ENCODE measurements around the gene GMPPA.

The GMPPA gene

GRCh38 chr2:219549619-219550018 is 50.9 kb downstream of the GMPPA start:
- H3K4me1 ChIP-seq (ENCODE audit: insufficient read depth, low read length): 0 out of 2 replicates have a peak, but pooled peaks cover 3% of the 10 kb centered on the region
- H3K4me3 ChIP-seq (ENCODE audit: low read length): no peak overlapping the region
- H3K27me3 ChIP-seq (ENCODE audit: insufficient read depth, low read length): peaks cover 49% of the 10 kb centered on the region
- H3K27ac ChIP-seq (ENCODE audit: low read length): no peak overlapping the region
- H3K9ac ChIP-seq (ENCODE audit: low read depth, low read length): no peak overlapping the region
- H3K9me3 ChIP-seq (ENCODE audit: insufficient read depth, low read depth, low read length): no peaks in the 10 kb centered on the region
- H3K36me3 ChIP-seq (ENCODE audit: insufficient read depth, low read depth, low read length): peaks cover 9% of the 10 kb centered on the region; the same call in 1 of the 2 replicates

GRCh38 chr2:219551441-219552381 is 53.0 kb downstream of the GMPPA start:
- H3K9ac ChIP-seq (ENCODE audit: low read depth, low read length): peak overlapping the region; percentile 76; the same call in 1 of the 2 replicates
- H3K9me3 ChIP-seq (ENCODE audit: insufficient read depth, low read depth, low read length): no peaks in the 10 kb centered on the region
- peak overlapping the region; percentile 93 for H3K4me3 ChIP-seq (ENCODE audit: low read length)
- peaks cover 9% of the 10 kb centered on the region; the same call in 1 of the 2 replicates for H3K36me3 ChIP-seq (ENCODE audit: insufficient read depth, low read depth, low read length)
- H3K27ac ChIP-seq (ENCODE audit: low read length): no peak overlapping the region
- H3K4me1 ChIP-seq (ENCODE audit: insufficient read depth, low read length): 0 out of 2 replicates have a peak, but pooled peaks cover 3% of the 10 kb centered on the region
- H3K27me3 ChIP-seq (ENCODE audit: insufficient read depth, low read length): peaks cover 35% of the 10 kb centered on the region

GRCh38 chr2:219552382-219553167 is 53.9 kb downstream of the GMPPA start:
- H3K9ac ChIP-seq (ENCODE audit: low read depth, low read length): peak overlapping the region; percentile 76; the same call in 1 of the 2 replicates
- H3K36me3 ChIP-seq (ENCODE audit: insufficient read depth, low read depth, low read length): peaks cover 9% of the 10 kb centered on the region; the same call in 1 of the 2 replicates
- no peak overlapping the region for H3K27ac ChIP-seq (ENCODE audit: low read length)

GRCh38 chr2:219553168-219553417 is 54.4 kb downstream of the GMPPA start:
- no peak overlapping the region for H3K27ac ChIP-seq (ENCODE audit: low read length)
- no peaks in the 10 kb centered on the region for H3K9me3 ChIP-seq (ENCODE audit: insufficient read depth, low read depth, low read length)
- peak overlapping the region; percentile 93 for H3K4me3 ChIP-seq (ENCODE audit: low read length)
- 0 out of 2 replicates have a peak, but pooled peaks cover 3% of the 10 kb centered on the region for H3K4me1 ChIP-seq (ENCODE audit: insufficient read depth, low read length)
- H3K27me3 ChIP-seq (ENCODE audit: insufficient read depth, low read length): peaks cover 35% of the 10 kb centered on the region
- peak overlapping the region; percentile 49; the same call in 1 of the 2 replicates for H3K9ac ChIP-seq (ENCODE audit: low read depth, low read length)
- H3K36me3 ChIP-seq (ENCODE audit: insufficient read depth, low read depth, low read length): peaks cover 7% of the 10 kb centered on the region; the same call in 1 of the 2 replicates

More at GRCh38 chr2:219552382-219553167, 53.9 kb downstream of the GMPPA start:
- peaks cover 35% of the 10 kb centered on the region for H3K27me3 ChIP-seq (ENCODE audit: insufficient read depth, low read length)
- H3K4me1 ChIP-seq (ENCODE audit: insufficient read depth, low read length): 0 out of 2 replicates have a peak, but pooled peaks cover 3% of the 10 kb centered on the region
- H3K4me3 ChIP-seq (ENCODE audit: low read length): peak overlapping the region; percentile 93
- no peaks in the 10 kb centered on the region for H3K9me3 ChIP-seq (ENCODE audit: insufficient read depth, low read depth, low read length)

GRCh38 chr2:219553463-219553963 is 54.8 kb downstream of the GMPPA start:
- Histone ChIP-seq H3K4me3 (ENCODE audit: low read length) (peak overlapping the region; percentile 93; the same call in 1 of the 2 replicates), H3K9me3 (ENCODE audit: insufficient read depth, low read depth, low read length) (no peaks in the 10 kb centered on the region), H3K27me3 (ENCODE audit: insufficient read depth, low read length) (peaks cover 35% of the 10 kb centered on the region), H3K9ac (ENCODE audit: low read depth, low read length) (no peak overlapping the region), H3K4me1 (ENCODE audit: insufficient read depth, low read length) (0 out of 2 replicates have a peak, but pooled peaks cover 3% of the 10 kb centered on the region), H3K36me3 (ENCODE audit: insufficient read depth, low read depth, low read length) (peaks cover 2% of the 10 kb centered on the region; the same call in 1 of the 2 replicates), H3K27ac (ENCODE audit: low read length) (no peak overlapping the region)

GRCh38 chr2:219554350-219554749 is 55.7 kb downstream of the GMPPA start:
- no peaks in the 10 kb centered on the region for H3K36me3 ChIP-seq (ENCODE audit: insufficient read depth, low read depth, low read length)
- no peak overlapping the region for H3K27ac ChIP-seq (ENCODE audit: low read length)
- H3K27me3 ChIP-seq (ENCODE audit: insufficient read depth, low read length): peaks cover 35% of the 10 kb centered on the region
- H3K9ac ChIP-seq (ENCODE audit: low read depth, low read length): no peak overlapping the region
- 0 out of 2 replicates have a peak, but pooled peaks cover 3% of the 10 kb centered on the region for H3K4me1 ChIP-seq (ENCODE audit: insufficient read depth, low read length)
- no peaks in the 10 kb centered on the region for H3K9me3 ChIP-seq (ENCODE audit: insufficient read depth, low read depth, low read length)
- H3K4me3 ChIP-seq (ENCODE audit: low read length): no peak overlapping the region

- H3K9ac ChIP-seq (ENCODE audit: low read depth, low read length): no peak overlapping the region
- no peak overlapping the region for H3K4me3 ChIP-seq (ENCODE audit: low read length)
- no peaks in the 10 kb centered on the region for H3K9me3 ChIP-seq (ENCODE audit: insufficient read depth, low read depth, low read length)
- no peak overlapping the region for H3K27ac ChIP-seq (ENCODE audit: low read length)
- H3K36me3 ChIP-seq (ENCODE audit: insufficient read depth, low read depth, low read length): no peaks in the 10 kb centered on the region
- peaks cover 30% of the 10 kb centered on the region for H3K27me3 ChIP-seq (ENCODE audit: insufficient read depth, low read length)
- H3K4me1 ChIP-seq (ENCODE audit: insufficient read depth, low read length): peaks cover 14% of the 10 kb centered on the region; the same call in 1 of the 2 replicates
Observed at GRCh38 chr2:219555956-219556355, 57.3 kb downstream of the GMPPA start.

- no peak overlapping the region for H3K9ac ChIP-seq (ENCODE audit: low read depth, low read length)
- H3K4me1 ChIP-seq (ENCODE audit: insufficient read depth, low read length): peaks cover 19% of the 10 kb centered on the region
- no peaks in the 10 kb centered on the region for H3K36me3 ChIP-seq (ENCODE audit: insufficient read depth, low read depth, low read length)
- H3K27ac ChIP-seq (ENCODE audit: low read length): no peak overlapping the region
- H3K4me3 ChIP-seq (ENCODE audit: low read length): no peak overlapping the region
- H3K9me3 ChIP-seq (ENCODE audit: insufficient read depth, low read depth, low read length): no peaks in the 10 kb centered on the region
- peaks cover 25% of the 10 kb centered on the region for H3K27me3 ChIP-seq (ENCODE audit: insufficient read depth, low read length)
Observed at GRCh38 chr2:219556413-219556812, 57.7 kb downstream of the GMPPA start.

All from iPS-20b (cell line).